GM10847 (cell line): ENCODE results near the gene TEFM.

ENCODE experiments used
- POLR2A ChIP-seq: IDR thresholded peaks from 2 replicates; pipeline ENCODE4 v1.6.1; 2011; ENCODE audit not compliant: insufficient read length; ENCODE audit errors: extremely low read depth

Gene TEFM

GRCh38 chr17:30924341-30924740, 18.3 kb upstream of the TEFM start:
- TF ChIP-seq POLR2A, result no peak

DNA sequence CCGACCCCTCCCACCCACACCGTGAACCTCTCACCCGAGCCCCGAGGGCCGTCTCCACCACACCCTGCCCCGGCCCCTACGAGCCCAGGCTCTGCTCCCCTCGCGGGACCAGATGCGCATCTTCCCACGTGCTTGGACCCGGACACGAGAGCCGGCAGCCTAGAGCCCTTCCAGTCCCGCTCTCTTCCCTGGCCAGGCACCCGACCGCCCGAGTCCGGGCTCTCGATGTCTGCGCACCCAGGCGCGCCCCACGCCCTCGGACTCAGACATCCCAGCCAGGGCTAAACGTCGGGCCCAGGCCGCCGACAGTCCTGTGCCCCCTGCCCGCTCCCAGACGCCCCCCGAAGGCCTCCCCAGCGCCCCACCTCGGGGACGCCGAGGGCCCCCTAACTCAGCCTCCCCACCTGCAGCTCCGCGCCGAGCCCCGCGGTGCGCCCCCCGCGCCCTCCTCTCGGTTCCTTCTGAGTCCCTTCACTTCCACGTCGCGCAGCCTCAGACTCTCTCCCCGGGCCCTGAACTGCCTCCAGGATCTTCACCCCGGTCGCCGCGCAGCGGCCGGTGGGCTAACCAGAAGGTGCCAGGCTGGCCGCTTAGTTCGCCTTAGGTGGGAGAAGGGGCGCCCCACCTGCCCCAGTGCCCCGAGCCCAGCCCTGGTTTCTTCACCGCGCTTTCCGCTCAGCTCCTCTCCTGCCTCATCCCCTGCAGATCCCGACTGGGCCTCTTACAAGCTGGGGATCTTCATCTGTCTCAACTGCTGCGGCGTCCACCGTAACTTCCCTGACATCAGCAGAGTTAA, 16.4 kb upstream of the TEFM start:
- TF ChIP-seq POLR2A, result no peak

GRCh38 chr17:30921544-30922196, 15.6 kb upstream of the TEFM start, which contains the start of gene ADAP2:
Gene ADAP2, plus strand, starts transcription at chr17:30921945. Its CDS starts 70 bp downstream, at chr17:30922015.
- no peak for TF ChIP-seq POLR2A

- no peak for TF ChIP-seq POLR2A
These were observed 14.9 kb upstream of the TEFM start for GRCh38 chr17:30920683-30921543.

GRCh38 chr17:30920282-30920681, 14.2 kb upstream of the TEFM start:
- no peak for TF ChIP-seq POLR2A

DNA sequence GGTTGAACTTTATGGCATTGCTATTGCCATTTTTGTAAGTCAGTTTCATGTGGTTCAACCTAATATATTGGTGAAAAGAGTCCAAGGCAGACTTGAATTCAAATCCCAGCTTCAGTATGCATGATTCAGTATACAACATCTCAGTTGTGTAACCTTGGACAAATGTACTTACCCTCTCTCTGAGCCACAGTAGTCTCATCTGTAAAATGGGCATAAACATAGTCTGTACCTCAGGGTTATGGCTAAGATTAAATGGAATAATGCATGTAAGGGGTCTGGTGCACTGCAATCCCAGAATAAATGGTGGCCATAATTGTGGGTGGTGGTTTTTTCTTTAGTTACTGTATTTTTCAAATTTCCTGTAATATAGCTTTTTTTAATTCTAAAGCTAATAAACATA, 11.0 kb upstream of the TEFM start:
- TF ChIP-seq POLR2A, result no peak

DNA sequence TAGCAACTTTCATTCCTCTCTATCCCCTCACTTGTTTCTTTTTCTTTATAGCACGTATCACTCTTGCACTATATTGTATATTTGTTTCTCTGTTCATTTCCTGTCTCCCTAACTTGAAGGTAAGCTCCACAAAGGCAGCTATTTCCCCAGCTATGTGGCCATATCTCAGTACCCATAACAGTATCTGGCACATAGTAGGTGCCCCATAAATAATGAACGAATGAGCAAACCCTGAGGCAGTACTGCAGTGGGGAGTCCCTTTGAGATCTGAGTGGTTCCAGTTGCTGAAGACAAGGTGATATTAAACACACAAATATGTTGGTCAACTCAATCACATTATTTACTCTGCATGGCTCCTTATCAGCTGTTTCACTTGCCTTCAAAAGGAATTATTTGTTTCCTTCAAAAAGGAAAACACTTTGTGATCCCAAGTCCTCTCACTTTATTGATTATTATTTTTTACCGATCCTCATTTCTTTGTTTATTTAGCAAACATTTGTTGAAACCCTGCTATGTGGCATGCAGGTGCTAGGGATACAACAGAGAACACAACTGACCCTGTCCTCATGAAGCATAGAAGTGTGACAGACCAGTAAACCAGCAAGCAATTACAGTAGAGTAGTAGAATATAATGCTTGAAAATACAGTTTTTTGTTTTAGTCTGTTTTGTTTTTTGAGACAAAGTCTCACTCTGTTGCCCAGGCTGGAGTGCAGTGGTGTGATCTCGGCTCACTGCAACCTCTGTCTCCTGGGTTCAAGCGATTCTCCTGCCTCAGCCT, 10.0 kb upstream of the TEFM start:
- no peak for TF ChIP-seq POLR2A

DNA sequence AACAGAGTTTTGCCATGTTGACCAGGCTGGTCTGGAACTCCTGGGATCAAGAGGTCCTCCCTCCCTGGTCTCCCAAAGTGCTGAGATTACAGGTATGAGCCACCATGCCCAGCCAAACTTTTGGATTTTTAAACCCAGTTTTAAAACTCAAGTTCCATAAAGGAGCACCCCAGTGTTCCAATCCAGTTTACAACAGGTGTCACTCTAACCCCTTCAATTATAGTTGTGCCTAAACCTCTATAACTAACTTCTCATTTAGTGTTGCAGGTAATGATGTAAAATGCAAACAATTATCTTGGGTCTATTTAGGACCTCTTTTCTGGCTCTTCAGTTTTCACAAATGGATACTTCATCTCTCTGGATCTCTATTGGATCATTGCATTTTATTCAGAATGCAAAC, 7.9 kb upstream of the TEFM start:
- no peak for TF ChIP-seq POLR2A

GRCh38 chr17:30908717-30909420, 2.8 kb upstream of the TEFM start:
- TF ChIP-seq POLR2A, result no peak

DNA sequence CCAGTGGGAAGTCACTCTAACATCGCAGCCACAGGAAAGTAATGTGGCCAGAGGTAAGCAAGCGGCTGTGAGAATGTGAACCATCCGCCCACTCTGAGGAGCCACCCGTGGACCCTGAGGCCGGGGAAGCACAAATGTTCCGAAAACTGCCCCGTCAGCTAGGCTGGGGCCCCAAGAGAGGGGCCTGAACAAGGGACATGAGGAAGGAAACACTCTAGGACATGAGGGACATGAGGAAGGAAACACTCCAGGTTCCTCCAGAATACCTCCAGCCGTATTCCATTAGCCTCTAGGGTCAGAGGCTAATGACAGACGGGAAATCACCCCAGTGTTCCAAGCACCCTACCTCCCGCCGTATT, 317 bp downstream of the TEFM start:
- TF ChIP-seq POLR2A, result no peak

DNA sequence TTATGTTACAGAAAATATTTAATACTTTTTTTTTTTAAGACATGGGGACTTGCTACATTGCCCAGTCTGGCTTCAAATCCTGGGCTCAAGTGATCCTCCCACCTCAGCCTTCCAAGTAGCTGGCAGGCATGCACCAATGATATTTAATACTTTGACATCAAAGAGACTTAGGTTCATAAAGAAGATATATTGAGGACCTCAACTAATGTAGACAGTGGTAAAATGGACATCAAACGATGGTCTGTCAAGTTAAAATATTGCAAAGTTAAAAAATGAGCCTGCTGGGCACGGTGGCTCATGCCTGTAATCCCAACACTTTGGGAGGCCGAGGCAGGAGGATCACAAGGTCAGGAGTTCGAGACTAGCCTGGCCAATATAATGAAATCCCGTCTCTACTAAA, 8.7 kb downstream of the TEFM start:
- TF ChIP-seq POLR2A, result no peak

GRCh38 chr17:30894236-30894635, 11.8 kb downstream of the TEFM start:
- TF ChIP-seq POLR2A, result no peak

DNA sequence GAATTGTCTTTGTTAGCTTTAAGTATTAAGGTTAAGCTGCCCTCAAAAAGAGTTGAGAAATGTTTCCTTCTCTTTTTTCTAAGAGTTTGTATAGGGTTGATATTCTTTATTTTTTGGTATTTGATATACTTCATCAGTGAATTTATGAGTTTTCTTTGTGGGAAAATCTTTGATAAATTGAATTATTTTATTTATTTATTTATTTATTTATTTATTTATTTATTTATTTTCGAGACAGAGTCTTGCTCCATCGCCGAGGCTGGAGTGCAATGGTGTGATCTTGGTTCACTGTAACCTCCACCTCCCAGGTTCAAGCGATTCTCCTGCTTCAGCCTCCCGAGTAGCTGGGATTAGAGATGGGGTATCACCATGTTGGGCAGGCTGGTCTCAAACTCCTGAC, 19.9 kb downstream of the TEFM start:
- TF ChIP-seq POLR2A, result no peak

GRCh38 chr17:30869005-30869404, 37.0 kb downstream of the TEFM start:
- TF ChIP-seq POLR2A, result no peak

- TF ChIP-seq POLR2A, result no peak
These were observed 41.4 kb downstream of the TEFM start for GRCh38 chr17:30864636-30865035.
